NT2/D1 (cell line): Measurements from ENCODE around the gene IL17RD.

Experiments
- YY1 ChIP-seq: IDR thresholded peaks from 2 replicates; pipeline ENCODE4 v1.6.1; 2011; ENCODE audit not compliant: insufficient read length, insufficient read depth
- ZNF274 ChIP-seq: IDR thresholded peaks from 2 replicates; pipeline ENCODE4 v1.6.1; 2011; ENCODE audit warnings: mild to moderate bottlenecking, low read depth, low read length

GRCh38 chr3:57142411-57142723 lies 22.8 kb downstream of the IL17RD start:
- TF ChIP-seq ZNF274 (no peak), YY1 (no peak)
